PFSK-1 (cell line): ENCODE measurements around the gene STRA8.

Experiments
- FOXP2 ChIP-seq: optimal IDR thresholded peaks from 2 replicates; pipeline ENCODE3; 2011; ENCODE audit warnings: borderline replicate concordance, control low read depth, inconsistent platforms; ENCODE audit not compliant: insufficient read depth; ENCODE audit errors: extremely low read length, extremely low read depth
- POLR2AphosphoS5 ChIP-seq: IDR thresholded peaks from 2 replicates; pipeline ENCODE4 v1.6.1; 2012; ENCODE audit warnings: low read depth, mild to moderate bottlenecking, control low read depth, low read length, moderate library complexity
- REST ChIP-seq, 2 experiments: IDR thresholded peaks; 2 replicates each; pipeline versions ENCODE4 v1.6.1 to v1.8.0; 2011 to 2012; ENCODE audit warnings: low read depth in 2 of 2, low read length in 2 of 2, control low read depth in 1 of 2, inconsistent platforms in 1 of 2, mild to moderate bottlenecking in 1 of 2, moderate library complexity in 1 of 2; ENCODE audit not compliant: insufficient read depth in 1 of 2
- SIN3A ChIP-seq: IDR thresholded peaks from 2 replicates; pipeline ENCODE4 v1.6.1; 2012; ENCODE audit warnings: mild to moderate bottlenecking, low read length, moderate library complexity, borderline replicate concordance; ENCODE audit not compliant: insufficient read depth
- TAF1 ChIP-seq: IDR thresholded peaks from 2 replicates; pipeline ENCODE4 v1.6.1; 2012; ENCODE audit warnings: low read length, control low read depth, borderline replicate concordance; ENCODE audit not compliant: insufficient read depth

Gene STRA8

GRCh38 chr7:135253851-135254771 lies 20.5 kb downstream of the STRA8 start:
- TF ChIP-seq SIN3A (no peak), TAF1 (no peak), FOXP2 (no peak), REST (IDR thresholded peaks at IDR 0.05; ENCODE audit: insufficient read depth in 1 of 2, low read depth in 2 of 2, low read length in 2 of 2) (no peak), POLR2AphosphoS5 (no peak)

GRCh38 chr7:135257790-135258189 lies 24.2 kb downstream of the STRA8 start:
- TF ChIP-seq REST (IDR thresholded peaks at IDR 0.05; ENCODE audit: insufficient read depth in 1 of 2, low read depth in 2 of 2, low read length in 2 of 2) (no peak), FOXP2 (no peak), TAF1 (no peak), POLR2AphosphoS5 (no peak), SIN3A (no peak)

GRCh38 chr7:135258585-135258984 lies 24.9 kb downstream of the STRA8 start:
- TF ChIP-seq TAF1 (no peak), SIN3A (no peak), REST (IDR thresholded peaks at IDR 0.05; ENCODE audit: insufficient read depth in 1 of 2, low read depth in 2 of 2, low read length in 2 of 2) (no peak), FOXP2 (no peak), POLR2AphosphoS5 (no peak)

GRCh38 chr7:135259702-135260101 lies 26.1 kb downstream of the STRA8 start:
- TF ChIP-seq SIN3A (no peak), REST (IDR thresholded peaks at IDR 0.05; ENCODE audit: insufficient read depth in 1 of 2, low read depth in 2 of 2, low read length in 2 of 2) (no peak), POLR2AphosphoS5 (no peak), TAF1 (no peak), FOXP2 (no peak)
